HEK293 (cell line): ENCODE measurements around the gene SEMA4F.

Experiments used
- BCL11B ChIP-seq: fragments of 450-650 bp; formaldehyde crosslinking; IDR thresholded peaks from 2 replicates; pipeline ENCODE4 v1.5.1; 2016; ENCODE audit warnings: low read depth, missing biosample characterization, missing genetic modification characterization
- KLF16 ChIP-seq: fragments of 450-650 bp; formaldehyde crosslinking; IDR thresholded peaks from 2 replicates; pipeline ENCODE4 v1.5.1; 2017; ENCODE audit warnings: missing biosample characterization, missing genetic modification characterization
- MYNN ChIP-seq: fragments of 450-650 bp; formaldehyde crosslinking; IDR thresholded peaks from 2 replicates; pipeline ENCODE4 v1.5.1; 2016; ENCODE audit warnings: missing biosample characterization, missing genetic modification characterization, borderline replicate concordance
- OSR2 ChIP-seq: fragments of 450-650 bp; formaldehyde crosslinking; IDR thresholded peaks from 2 replicates; pipeline ENCODE4 v1.5.1; 2016; ENCODE audit warnings: missing biosample characterization, missing genetic modification characterization
- OVOL3 ChIP-seq: fragments of 450-650 bp; formaldehyde crosslinking; IDR thresholded peaks from 2 replicates; pipeline ENCODE4 v1.5.1; 2016; ENCODE audit warnings: missing biosample characterization, missing genetic modification characterization
- ZBTB20 ChIP-seq: fragments of 450-650 bp; formaldehyde crosslinking; IDR thresholded peaks from 2 replicates; pipeline ENCODE4 v1.5.1; 2016; ENCODE audit warnings: missing biosample characterization, missing genetic modification characterization
- ZEB2 ChIP-seq: fragments of 450-650 bp; formaldehyde crosslinking; IDR thresholded peaks from 2 replicates; pipeline ENCODE4 v1.5.1; 2016; ENCODE audit warnings: missing biosample characterization, missing genetic modification characterization
- ZFP3 ChIP-seq: fragments of 450-650 bp; formaldehyde crosslinking; IDR thresholded peaks from 2 replicates; pipeline ENCODE4 v1.5.1; 2016; ENCODE audit warnings: low read depth, missing biosample characterization, missing genetic modification characterization
- ZNF121 ChIP-seq: fragments of 450-650 bp; formaldehyde crosslinking; IDR thresholded peaks from 2 replicates; pipeline ENCODE4 v1.5.1; 2016; ENCODE audit warnings: missing biosample characterization, missing genetic modification characterization
- ZNF132 ChIP-seq: fragments of 450-650 bp; formaldehyde crosslinking; IDR thresholded peaks from 2 replicates; pipeline ENCODE4 v1.5.1; 2017; ENCODE audit warnings: missing biosample characterization, missing genetic modification characterization, borderline replicate concordance
- ZNF140 ChIP-seq: fragments of 450-650 bp; formaldehyde crosslinking; IDR thresholded peaks from 2 replicates; pipeline ENCODE4 v1.5.1; 2016; ENCODE audit warnings: missing biosample characterization, missing genetic modification characterization
- ZNF146 ChIP-seq: fragments of 450-650 bp; formaldehyde crosslinking; IDR thresholded peaks from 2 replicates; pipeline ENCODE4 v1.5.1; 2016; ENCODE audit warnings: missing biosample characterization, missing genetic modification characterization
- ZNF175 ChIP-seq: fragments of 450-650 bp; formaldehyde crosslinking; IDR thresholded peaks from 2 replicates; pipeline ENCODE4 v1.5.1; 2016; ENCODE audit warnings: missing biosample characterization, missing genetic modification characterization
- ZNF248 ChIP-seq: fragments of 450-650 bp; formaldehyde crosslinking; IDR thresholded peaks from 2 replicates; pipeline ENCODE4 v1.5.1; 2017; ENCODE audit warnings: missing biosample characterization, missing genetic modification characterization
- ZNF324 ChIP-seq: fragments of 450-650 bp; formaldehyde crosslinking; IDR thresholded peaks from 2 replicates; pipeline ENCODE4 v1.5.1; 2016; ENCODE audit warnings: missing biosample characterization, missing genetic modification characterization
- ZNF394 ChIP-seq: fragments of 450-650 bp; formaldehyde crosslinking; IDR thresholded peaks from 2 replicates; pipeline ENCODE4 v1.5.1; 2016; ENCODE audit warnings: missing biosample characterization, missing genetic modification characterization, mild to moderate bottlenecking, moderate library complexity, borderline replicate concordance
- ZNF426 ChIP-seq: fragments of 450-650 bp; formaldehyde crosslinking; IDR thresholded peaks from 2 replicates; pipeline ENCODE4 v1.5.1; 2017; ENCODE audit warnings: missing biosample characterization, missing genetic modification characterization, mild to moderate bottlenecking, inconsistent platforms, moderate library complexity
- ZNF433 ChIP-seq: fragments of 450-650 bp; formaldehyde crosslinking; IDR thresholded peaks from 2 replicates; pipeline ENCODE4 v1.5.1; 2016; ENCODE audit warnings: missing biosample characterization, missing genetic modification characterization, low read depth
- ZNF529 ChIP-seq: fragments of 450-650 bp; formaldehyde crosslinking; IDR thresholded peaks from 2 replicates; pipeline ENCODE4 v1.5.1; 2017; ENCODE audit warnings: missing genetic modification characterization, missing biosample characterization; ENCODE audit not compliant: insufficient replicate concordance
- ZNF660 ChIP-seq: fragments of 450-650 bp; IDR thresholded peaks from 2 replicates; pipeline ENCODE4 v1.5.1; 2018; ENCODE audit warnings: missing biosample characterization, mild to moderate bottlenecking, missing genetic modification characterization
- ZNF670 ChIP-seq: fragments of 450-650 bp; formaldehyde crosslinking; IDR thresholded peaks from 2 replicates; pipeline ENCODE4 v1.5.1; 2016; ENCODE audit warnings: missing biosample characterization, missing genetic modification characterization, low read depth
- ZNF76 ChIP-seq: fragments of 450-650 bp; formaldehyde crosslinking; IDR thresholded peaks from 2 replicates; pipeline ENCODE4; 2016; ENCODE audit warnings: low read depth, missing biosample characterization, missing genetic modification characterization, borderline replicate concordance
- ZNF837 ChIP-seq: fragments of 450-650 bp; formaldehyde crosslinking; IDR thresholded peaks from 2 replicates; pipeline ENCODE4 v1.5.1; 2016; ENCODE audit warnings: missing biosample characterization, missing genetic modification characterization
- TF ChIP-seq, protein P1 (sequence below): fragments of 450-650 bp; formaldehyde crosslinking; IDR thresholded peaks from 2 replicates; pipeline ENCODE4 v1.5.1; 2017; ENCODE audit warnings: missing biosample characterization, missing genetic modification characterization
- TF ChIP-seq, protein P2 (sequence below): fragments of 450-650 bp; formaldehyde crosslinking; IDR thresholded peaks from 2 replicates; pipeline ENCODE4 v1.5.1; 2017; ENCODE audit warnings: missing biosample characterization, missing genetic modification characterization
- TF ChIP-seq, protein P3 (sequence below): fragments of 450-650 bp; formaldehyde crosslinking; IDR thresholded peaks from 2 replicates; pipeline ENCODE4 v1.5.1; 2016; ENCODE audit warnings: missing biosample characterization, missing genetic modification characterization
- TF ChIP-seq, protein P4 (sequence below): sonication (generic); formaldehyde crosslinking; IDR thresholded peaks from 2 replicates; pipeline ENCODE4 v1.8.1; 2022; ENCODE audit warnings: mild to moderate bottlenecking, moderate library complexity, missing genetic modification reagents

SEMA4F gene

DNA sequence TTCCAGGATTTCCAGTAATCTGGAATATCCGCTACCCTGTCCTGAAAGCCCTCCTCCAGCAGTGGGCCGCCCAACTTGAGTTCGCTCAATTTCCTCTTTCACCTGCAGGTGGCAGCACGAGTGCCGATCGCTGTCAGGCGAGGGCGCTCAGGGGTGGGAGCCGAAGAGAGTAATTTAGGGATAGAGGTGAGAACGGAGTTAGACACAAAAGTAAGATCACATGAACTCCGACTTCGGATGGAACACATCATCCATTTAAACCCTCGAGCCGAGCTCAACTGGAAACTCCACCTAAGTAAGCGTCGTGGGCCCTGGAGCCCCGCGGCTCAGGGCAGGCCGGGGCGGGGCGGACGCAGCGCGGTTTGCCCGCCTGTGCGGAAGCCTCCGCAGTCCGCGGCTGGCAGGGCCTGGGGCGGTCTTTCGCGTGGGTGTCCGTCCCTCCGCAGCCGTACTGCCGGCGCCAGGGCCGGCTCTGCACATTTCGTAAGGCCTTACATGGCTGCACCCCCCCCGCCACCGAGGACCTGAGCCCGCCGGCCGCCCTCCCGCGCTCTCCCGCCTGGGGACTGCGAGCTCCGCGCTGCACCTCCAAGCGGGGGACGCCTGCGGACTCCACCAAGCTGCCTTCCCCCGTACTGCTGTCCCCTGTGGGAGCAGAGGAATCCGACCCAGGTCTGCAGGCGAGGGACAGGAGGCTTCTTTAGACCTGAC lies 61.2 kb downstream of the SEMA4F start (continued):
- TF ChIP-seq ZNF433: no peak
- no peak for TF ChIP-seq MYNN
- no peak for TF ChIP-seq KLF16 (tag by site-specific recombination)
- no peak for TF ChIP-seq ZNF140 (tag by site-specific recombination)
- peak; percentile 84; the same call in 1 of the 2 replicates for TF ChIP-seq ZBTB20
- TF ChIP-seq ZNF132: no peak
- TF ChIP-seq, protein P1, sequence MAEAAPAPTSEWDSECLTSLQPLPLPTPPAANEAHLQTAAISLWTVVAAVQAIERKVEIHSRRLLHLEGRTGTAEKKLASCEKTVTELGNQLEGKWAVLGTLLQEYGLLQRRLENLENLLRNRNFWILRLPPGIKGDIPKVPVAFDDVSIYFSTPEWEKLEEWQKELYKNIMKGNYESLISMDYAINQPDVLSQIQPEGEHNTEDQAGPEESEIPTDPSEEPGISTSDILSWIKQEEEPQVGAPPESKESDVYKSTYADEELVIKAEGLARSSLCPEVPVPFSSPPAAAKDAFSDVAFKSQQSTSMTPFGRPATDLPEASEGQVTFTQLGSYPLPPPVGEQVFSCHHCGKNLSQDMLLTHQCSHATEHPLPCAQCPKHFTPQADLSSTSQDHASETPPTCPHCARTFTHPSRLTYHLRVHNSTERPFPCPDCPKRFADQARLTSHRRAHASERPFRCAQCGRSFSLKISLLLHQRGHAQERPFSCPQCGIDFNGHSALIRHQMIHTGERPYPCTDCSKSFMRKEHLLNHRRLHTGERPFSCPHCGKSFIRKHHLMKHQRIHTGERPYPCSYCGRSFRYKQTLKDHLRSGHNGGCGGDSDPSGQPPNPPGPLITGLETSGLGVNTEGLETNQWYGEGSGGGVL (tag by site-specific recombination): peak; percentile 54; the same call in 1 of the 2 replicates
- no peak for TF ChIP-seq ZNF146 (tag by site-specific recombination)
- TF ChIP-seq ZNF837 (tag by site-specific recombination): no peak
- TF ChIP-seq ZNF529 (tag by site-specific recombination): no peak
- TF ChIP-seq ZNF670 (tag by site-specific recombination): no peak
- TF ChIP-seq, protein P2, sequence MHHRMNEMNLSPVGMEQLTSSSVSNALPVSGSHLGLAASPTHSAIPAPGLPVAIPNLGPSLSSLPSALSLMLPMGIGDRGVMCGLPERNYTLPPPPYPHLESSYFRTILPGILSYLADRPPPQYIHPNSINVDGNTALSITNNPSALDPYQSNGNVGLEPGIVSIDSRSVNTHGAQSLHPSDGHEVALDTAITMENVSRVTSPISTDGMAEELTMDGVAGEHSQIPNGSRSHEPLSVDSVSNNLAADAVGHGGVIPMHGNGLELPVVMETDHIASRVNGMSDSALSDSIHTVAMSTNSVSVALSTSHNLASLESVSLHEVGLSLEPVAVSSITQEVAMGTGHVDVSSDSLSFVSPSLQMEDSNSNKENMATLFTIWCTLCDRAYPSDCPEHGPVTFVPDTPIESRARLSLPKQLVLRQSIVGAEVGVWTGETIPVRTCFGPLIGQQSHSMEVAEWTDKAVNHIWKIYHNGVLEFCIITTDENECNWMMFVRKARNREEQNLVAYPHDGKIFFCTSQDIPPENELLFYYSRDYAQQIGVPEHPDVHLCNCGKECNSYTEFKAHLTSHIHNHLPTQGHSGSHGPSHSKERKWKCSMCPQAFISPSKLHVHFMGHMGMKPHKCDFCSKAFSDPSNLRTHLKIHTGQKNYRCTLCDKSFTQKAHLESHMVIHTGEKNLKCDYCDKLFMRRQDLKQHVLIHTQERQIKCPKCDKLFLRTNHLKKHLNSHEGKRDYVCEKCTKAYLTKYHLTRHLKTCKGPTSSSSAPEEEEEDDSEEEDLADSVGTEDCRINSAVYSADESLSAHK (tag by site-specific recombination): no peak
- TF ChIP-seq ZNF248 (tag by site-specific recombination): no peak
- TF ChIP-seq ZNF660 (tag by site-specific recombination): peak; percentile 77; the same call in 1 of the 2 replicates
- TF ChIP-seq, protein P3, sequence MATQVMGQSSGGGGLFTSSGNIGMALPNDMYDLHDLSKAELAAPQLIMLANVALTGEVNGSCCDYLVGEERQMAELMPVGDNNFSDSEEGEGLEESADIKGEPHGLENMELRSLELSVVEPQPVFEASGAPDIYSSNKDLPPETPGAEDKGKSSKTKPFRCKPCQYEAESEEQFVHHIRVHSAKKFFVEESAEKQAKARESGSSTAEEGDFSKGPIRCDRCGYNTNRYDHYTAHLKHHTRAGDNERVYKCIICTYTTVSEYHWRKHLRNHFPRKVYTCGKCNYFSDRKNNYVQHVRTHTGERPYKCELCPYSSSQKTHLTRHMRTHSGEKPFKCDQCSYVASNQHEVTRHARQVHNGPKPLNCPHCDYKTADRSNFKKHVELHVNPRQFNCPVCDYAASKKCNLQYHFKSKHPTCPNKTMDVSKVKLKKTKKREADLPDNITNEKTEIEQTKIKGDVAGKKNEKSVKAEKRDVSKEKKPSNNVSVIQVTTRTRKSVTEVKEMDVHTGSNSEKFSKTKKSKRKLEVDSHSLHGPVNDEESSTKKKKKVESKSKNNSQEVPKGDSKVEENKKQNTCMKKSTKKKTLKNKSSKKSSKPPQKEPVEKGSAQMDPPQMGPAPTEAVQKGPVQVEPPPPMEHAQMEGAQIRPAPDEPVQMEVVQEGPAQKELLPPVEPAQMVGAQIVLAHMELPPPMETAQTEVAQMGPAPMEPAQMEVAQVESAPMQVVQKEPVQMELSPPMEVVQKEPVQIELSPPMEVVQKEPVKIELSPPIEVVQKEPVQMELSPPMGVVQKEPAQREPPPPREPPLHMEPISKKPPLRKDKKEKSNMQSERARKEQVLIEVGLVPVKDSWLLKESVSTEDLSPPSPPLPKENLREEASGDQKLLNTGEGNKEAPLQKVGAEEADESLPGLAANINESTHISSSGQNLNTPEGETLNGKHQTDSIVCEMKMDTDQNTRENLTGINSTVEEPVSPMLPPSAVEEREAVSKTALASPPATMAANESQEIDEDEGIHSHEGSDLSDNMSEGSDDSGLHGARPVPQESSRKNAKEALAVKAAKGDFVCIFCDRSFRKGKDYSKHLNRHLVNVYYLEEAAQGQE (tag by site-specific recombination): peak; percentile 14; the same call in 1 of the 2 replicates
- TF ChIP-seq, protein P4, sequence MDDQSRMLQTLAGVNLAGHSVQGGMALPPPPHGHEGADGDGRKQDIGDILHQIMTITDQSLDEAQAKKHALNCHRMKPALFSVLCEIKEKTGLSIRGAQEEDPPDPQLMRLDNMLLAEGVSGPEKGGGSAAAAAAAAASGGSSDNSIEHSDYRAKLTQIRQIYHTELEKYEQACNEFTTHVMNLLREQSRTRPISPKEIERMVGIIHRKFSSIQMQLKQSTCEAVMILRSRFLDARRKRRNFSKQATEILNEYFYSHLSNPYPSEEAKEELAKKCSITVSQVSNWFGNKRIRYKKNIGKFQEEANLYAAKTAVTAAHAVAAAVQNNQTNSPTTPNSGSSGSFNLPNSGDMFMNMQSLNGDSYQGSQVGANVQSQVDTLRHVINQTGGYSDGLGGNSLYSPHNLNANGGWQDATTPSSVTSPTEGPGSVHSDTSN (CRISPR knock-in tag): peak; percentile 60; the same call in 1 of the 2 replicates
- no peak for TF ChIP-seq BCL11B
- TF ChIP-seq ZNF426 (tag by site-specific recombination): no peak
- peak; percentile 29; the same call in 1 of the 2 replicates for TF ChIP-seq ZNF394 (tag by site-specific recombination)
- TF ChIP-seq ZNF175 (tag by site-specific recombination): no peak
- TF ChIP-seq ZNF121 (tag by site-specific recombination): no peak
- no peak for TF ChIP-seq OVOL3
- no peak for TF ChIP-seq OSR2
- TF ChIP-seq ZFP3 (tag by site-specific recombination): no peak
- TF ChIP-seq ZNF324 (tag by site-specific recombination): no peak
- TF ChIP-seq ZEB2 (tag by site-specific recombination): peak; percentile 71
- no peak for TF ChIP-seq ZNF76 (tag by site-specific recombination)
